ENCODE measurements around the gene FBP2. TPM values are rescaled to one million over a fixed set of nuclear protein-coding genes. Genes with fewer than 3 reads are reported as not detected.

Gene FBP2
- total RNA-seq, 2 experiments from 2014 or later, result not detected

DNA sequence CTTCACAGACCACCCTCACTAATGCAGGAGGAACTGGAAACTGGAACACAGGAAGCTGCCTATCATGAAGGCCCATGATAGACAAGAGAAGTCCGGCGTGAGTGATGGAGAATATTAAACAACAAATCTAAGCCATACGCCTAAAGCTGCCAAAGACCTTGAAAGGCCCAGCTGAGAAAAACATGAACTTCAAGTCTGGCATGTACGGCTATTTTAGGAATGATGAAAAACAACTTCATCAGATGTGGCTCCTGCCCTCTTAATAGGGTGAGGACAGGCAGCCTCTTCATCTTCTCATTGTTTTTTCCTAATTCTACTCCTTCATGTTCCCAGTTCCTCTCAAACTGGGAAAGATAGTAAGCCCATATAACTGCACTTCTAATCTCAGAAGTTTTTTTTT, 25.4 kb upstream of the FBP2 start:
- Histone ChIP-seq H2AFZ (ENCODE audit: low read length) (0 out of 2 replicates have a peak overlapping the region, but pooled peaks have one; percentile 4), H3K27ac (ENCODE audit: low read depth, low read length, poor library complexity, severe bottlenecking) (no peak overlapping the region), H3K4me2 (ENCODE audit: low read length) (no peak overlapping the region), H3K36me3 (ENCODE audit: insufficient read depth, low read length) (no peaks in the 10 kb centered on the region), H3K4me3 (ENCODE audit: low read depth, low read length, poor library complexity, severe bottlenecking) (no peak overlapping the region), H3K9me2 (ENCODE audit: insufficient read depth, low read length) (no peaks in the 10 kb centered on the region), H3K9me3 (ENCODE audit: low read length) (no peaks in the 10 kb centered on the region), H3K4me1 (ENCODE audit: insufficient read depth, low read length, poor library complexity, severe bottlenecking) (peaks cover 6% of the 10 kb centered on the region), H4K20me1 (ENCODE audit: insufficient read depth, low read length) (no peaks in the 10 kb centered on the region), H3K79me2 (ENCODE audit: insufficient read depth, low read depth, low read length) (no peaks in the 10 kb centered on the region)
- DNase-seq (ENCODE audit: low spot score), result no peak
- intact Hi-C loops (cut with micrococcal nuclease; ENCODE audit: unreplicated experiment), result no loop called here
- CTCF ChIA-PET (ENCODE audit: unreplicated experiment), result no interaction called here
- POLR2A ChIA-PET, result interaction anchor here (0.8 kb wide), 1 partner anchor 18 kb away, joined by 4 read pairs; no protein-coding TSS in a partner anchor
- no TSS peak for BruUV-seq (replicated peaks)
- TF ChIP-seq, protein P1, sequence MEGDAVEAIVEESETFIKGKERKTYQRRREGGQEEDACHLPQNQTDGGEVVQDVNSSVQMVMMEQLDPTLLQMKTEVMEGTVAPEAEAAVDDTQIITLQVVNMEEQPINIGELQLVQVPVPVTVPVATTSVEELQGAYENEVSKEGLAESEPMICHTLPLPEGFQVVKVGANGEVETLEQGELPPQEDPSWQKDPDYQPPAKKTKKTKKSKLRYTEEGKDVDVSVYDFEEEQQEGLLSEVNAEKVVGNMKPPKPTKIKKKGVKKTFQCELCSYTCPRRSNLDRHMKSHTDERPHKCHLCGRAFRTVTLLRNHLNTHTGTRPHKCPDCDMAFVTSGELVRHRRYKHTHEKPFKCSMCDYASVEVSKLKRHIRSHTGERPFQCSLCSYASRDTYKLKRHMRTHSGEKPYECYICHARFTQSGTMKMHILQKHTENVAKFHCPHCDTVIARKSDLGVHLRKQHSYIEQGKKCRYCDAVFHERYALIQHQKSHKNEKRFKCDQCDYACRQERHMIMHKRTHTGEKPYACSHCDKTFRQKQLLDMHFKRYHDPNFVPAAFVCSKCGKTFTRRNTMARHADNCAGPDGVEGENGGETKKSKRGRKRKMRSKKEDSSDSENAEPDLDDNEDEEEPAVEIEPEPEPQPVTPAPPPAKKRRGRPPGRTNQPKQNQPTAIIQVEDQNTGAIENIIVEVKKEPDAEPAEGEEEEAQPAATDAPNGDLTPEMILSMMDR (conservative IDR thresholded peaks at IDR 0.05; ENCODE audit: low read length), result no peak
- no peak for TF ChIP-seq EZH2phosphoT487 (IDR thresholded peaks at IDR 0.05; ENCODE audit: borderline replicate concordance, low read depth, low read length)

- Histone ChIP-seq H3K4me3 (ENCODE audit: low read depth, low read length, poor library complexity, severe bottlenecking) (no peak overlapping the region), H3K36me3 (ENCODE audit: insufficient read depth, low read length) (no peaks in the 10 kb centered on the region), H3K9me3 (ENCODE audit: low read length) (no peaks in the 10 kb centered on the region), H3K27ac (ENCODE audit: low read depth, low read length, poor library complexity, severe bottlenecking) (no peak overlapping the region), H2AFZ (ENCODE audit: low read length) (no peak overlapping the region), H3K4me2 (ENCODE audit: low read length) (no peak overlapping the region), H3K79me2 (ENCODE audit: insufficient read depth, low read depth, low read length) (no peaks in the 10 kb centered on the region), H4K20me1 (ENCODE audit: insufficient read depth, low read length) (no peaks in the 10 kb centered on the region), H3K4me1 (ENCODE audit: insufficient read depth, low read length, poor library complexity, severe bottlenecking) (peaks cover 38% of the 10 kb centered on the region), H3K9me2 (ENCODE audit: insufficient read depth, low read length) (no peaks in the 10 kb centered on the region)
- ChIA-PET CTCF (ENCODE audit: unreplicated experiment) (no interaction called here), POLR2A (interaction anchor here (0.7 kb wide), 1 partner anchor 119 kb away, joined by 8 read pairs; no protein-coding TSS in a partner anchor)
- no TSS peak for BruUV-seq (replicated peaks)
- TF ChIP-seq, protein P1 (conservative IDR thresholded peaks at IDR 0.05; ENCODE audit: low read length), result no peak; the same call in 1 of the 2 replicates
- TF ChIP-seq EZH2phosphoT487 (IDR thresholded peaks at IDR 0.05; ENCODE audit: borderline replicate concordance, low read depth, low read length), result no peak
- intact Hi-C loops (cut with micrococcal nuclease; ENCODE audit: unreplicated experiment), result no loop called here
- DNase-seq (ENCODE audit: low spot score), result no peak
Observed at GRCh38 chr9:94613003-94613402, 19.4 kb upstream of the FBP2 start.

DNA sequence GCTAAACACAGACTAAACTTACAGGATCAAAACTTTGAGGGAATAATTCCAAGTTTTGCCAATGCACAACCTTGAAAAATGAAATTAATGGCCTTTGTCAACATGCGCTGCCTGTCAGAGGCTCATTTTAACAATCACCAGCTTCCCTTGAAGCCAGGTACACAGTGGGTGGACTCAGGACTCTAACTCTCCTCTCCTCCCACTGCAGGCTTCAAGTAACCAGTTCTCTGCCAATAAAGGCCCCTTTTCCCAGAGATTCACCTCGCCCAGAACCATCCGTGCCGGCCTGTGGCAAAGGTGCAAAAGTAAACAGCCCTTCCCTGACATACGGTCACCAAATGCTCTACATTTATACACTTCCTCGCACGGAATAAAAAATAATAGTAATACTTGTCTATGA, 18.4 kb upstream of the FBP2 start:
- no peak for DNase-seq (ENCODE audit: low spot score)
- H3K9me3 ChIP-seq (ENCODE audit: low read length), result no peaks in the 10 kb centered on the region
- H2AFZ ChIP-seq (ENCODE audit: low read length), result no peak overlapping the region; the same call in 1 of the 2 replicates
- ChIA-PET POLR2A (no interaction called here), CTCF (ENCODE audit: unreplicated experiment) (no interaction called here)
- H3K9me2 ChIP-seq (ENCODE audit: insufficient read depth, low read length), result no peaks in the 10 kb centered on the region
- intact Hi-C loops (cut with micrococcal nuclease; ENCODE audit: unreplicated experiment), result no loop called here
- peaks cover 46% of the 10 kb centered on the region for H3K4me1 ChIP-seq (ENCODE audit: insufficient read depth, low read length, poor library complexity, severe bottlenecking)
- no peaks in the 10 kb centered on the region for H3K79me2 ChIP-seq (ENCODE audit: insufficient read depth, low read depth, low read length)
- BruUV-seq (replicated peaks), result no TSS peak
- no peaks in the 10 kb centered on the region for H4K20me1 ChIP-seq (ENCODE audit: insufficient read depth, low read length)
- peak overlapping the region; percentile 28 for H3K4me2 ChIP-seq (ENCODE audit: low read length)
- TF ChIP-seq, protein P1 (conservative IDR thresholded peaks at IDR 0.05; ENCODE audit: low read length), result no peak
- no peak for TF ChIP-seq EZH2phosphoT487 (IDR thresholded peaks at IDR 0.05; ENCODE audit: borderline replicate concordance, low read depth, low read length)
- no peaks in the 10 kb centered on the region for H3K36me3 ChIP-seq (ENCODE audit: insufficient read depth, low read length)
- H3K27ac ChIP-seq (ENCODE audit: low read depth, low read length, poor library complexity, severe bottlenecking), result no peak overlapping the region
- no peak overlapping the region for H3K4me3 ChIP-seq (ENCODE audit: low read depth, low read length, poor library complexity, severe bottlenecking)
